HG02571 (cell line): ENCODE measurements around the gene HOXB7.

Experiments
- ATAC-seq: cut with Tn5 transposase; IDR thresholded peaks from one replicate; pipeline ENCODE4 v1.9.1; 2021; ENCODE audit warnings: mild to moderate bottlenecking, moderate library complexity; ENCODE audit not compliant: unreplicated experiment

Gene HOXB7

DNA sequence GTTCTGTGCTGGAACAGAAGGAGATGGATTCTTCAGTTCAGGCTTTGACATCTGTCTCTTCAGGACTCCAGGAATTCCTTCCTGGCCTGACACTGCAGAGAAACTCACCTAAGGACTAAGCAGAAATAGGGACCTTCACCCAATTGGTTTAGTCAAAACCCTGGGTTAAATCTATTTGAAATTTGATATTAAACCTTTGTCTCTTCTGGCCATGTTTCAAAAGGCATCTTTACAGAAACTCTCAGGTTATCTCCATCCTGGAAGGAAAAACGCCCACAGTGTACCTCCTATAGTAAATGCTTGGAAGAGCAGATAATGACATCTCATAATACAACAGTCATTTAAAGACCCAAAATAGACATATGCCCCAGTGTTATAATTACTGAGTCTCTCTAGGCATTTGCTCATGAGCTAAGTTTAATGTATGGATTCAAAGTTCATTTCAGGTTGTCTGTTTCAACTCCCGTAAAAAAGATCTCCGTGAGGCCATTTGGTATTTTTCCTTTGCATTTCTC is 27.1 kb downstream of the HOXB7 start:
- ATAC-seq = no peak

DNA sequence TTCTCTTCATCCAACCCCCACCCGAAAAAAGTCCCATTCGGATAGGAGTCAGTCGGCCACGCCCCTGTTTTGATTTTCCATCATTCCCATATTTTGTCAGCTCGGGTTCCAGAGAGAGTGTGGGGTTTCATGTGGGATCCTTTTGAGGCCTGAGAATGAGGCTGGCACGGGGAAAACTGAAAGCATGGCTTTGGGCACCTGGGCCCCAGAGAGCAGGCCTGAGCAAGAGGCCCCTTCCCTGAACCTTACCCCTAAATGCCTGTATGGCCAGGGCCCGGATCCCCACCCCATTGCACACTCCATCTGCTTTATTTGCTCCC is 28.1 kb downstream of the HOXB7 start:
- ATAC-seq = no peak

DNA sequence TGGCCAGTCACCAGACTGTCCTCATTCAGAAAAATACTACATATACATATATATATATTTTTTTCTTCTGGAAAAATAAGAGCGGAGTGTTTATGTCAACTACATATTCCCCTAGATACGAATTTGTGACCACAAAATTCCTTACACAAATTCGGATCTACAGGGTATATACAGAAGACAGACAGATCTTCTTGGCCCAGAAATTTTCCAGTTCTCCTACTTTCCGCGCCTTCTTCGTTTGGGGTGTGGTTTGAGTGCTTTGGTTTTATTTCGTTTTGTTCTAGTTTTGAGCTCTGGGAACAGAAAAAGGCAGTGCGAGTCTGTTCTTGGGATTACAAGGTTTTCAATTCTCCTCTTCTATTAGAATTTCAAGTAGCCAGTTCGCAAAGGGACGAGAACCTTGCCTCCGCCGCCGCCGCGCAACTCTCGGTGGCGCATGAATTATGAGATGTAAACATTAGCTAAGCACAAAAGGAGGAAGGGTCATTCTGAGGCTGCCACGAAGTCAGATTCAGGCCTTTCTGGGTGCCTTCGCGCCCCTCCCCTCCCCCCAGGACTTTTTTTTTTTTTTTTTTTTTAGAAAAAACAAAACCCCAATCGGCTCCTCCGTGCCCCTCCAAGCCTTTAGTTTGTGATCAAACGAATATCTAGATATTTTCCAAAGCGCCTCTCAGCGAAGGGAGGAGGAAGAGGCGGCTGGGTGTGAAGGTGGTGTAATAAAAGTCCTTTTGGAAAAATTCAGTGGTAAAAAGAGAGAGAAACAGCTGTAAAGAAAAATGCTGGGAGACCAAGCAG is 30.9 kb downstream of the HOXB7 start:
- ATAC-seq = no peak

DNA sequence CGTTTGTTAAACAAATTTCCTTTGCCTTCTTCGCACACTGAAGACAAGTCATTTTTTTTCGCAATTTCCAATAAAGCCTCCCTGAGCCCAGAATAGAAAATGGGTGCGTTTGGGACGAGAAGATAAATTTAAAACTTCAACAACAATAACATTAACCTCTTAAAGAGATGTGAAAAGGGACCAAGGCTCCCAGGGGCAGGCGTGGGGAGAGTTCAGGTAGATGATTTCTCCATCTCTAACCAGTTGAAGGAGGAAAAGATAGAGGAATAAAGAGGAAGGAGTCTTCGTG is 31.4 kb downstream of the HOXB7 start:
- ATAC-seq = no peak

DNA sequence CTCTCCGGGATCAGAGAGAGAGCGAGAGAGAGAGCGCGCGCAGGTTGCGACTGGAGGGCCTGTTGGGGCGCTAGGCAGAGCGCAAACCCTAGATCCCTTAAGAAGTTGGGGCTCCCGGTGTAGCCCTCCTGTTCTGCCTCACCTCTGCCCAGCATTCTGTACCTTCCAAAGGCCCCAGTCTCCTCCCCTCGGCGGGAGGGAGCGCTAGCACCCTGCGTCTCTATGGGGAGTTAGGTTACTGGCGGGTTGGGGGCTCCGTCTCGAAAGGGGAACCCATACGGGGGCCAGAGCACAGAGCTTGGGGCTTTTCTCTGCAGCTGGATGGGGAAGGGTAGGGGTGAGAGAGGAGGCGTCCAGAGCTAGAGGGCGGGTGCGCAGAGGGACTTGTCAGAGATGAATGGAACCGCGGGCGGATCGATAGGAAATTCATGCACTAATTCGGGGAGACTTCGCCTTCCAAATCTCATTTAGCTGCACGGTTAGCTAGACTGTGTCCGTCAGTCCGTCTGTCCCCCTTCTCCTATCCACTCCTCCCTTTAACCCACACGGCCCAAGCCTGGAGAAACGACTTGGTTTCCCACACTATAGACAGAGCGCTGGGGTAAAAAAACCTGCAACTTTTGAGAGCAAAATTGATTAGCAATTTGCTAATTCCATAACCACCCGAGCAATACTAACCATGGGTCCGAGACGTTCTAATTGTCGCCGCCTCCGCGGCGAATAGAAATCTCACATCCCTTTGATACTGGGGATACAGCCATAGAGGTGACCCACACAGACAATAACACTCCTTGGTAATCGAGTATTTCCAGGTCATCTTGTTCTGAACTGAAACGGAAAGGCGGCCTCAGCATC is 32.0 kb downstream of the HOXB7 start:
- ATAC-seq = peak; percentile 20

DNA sequence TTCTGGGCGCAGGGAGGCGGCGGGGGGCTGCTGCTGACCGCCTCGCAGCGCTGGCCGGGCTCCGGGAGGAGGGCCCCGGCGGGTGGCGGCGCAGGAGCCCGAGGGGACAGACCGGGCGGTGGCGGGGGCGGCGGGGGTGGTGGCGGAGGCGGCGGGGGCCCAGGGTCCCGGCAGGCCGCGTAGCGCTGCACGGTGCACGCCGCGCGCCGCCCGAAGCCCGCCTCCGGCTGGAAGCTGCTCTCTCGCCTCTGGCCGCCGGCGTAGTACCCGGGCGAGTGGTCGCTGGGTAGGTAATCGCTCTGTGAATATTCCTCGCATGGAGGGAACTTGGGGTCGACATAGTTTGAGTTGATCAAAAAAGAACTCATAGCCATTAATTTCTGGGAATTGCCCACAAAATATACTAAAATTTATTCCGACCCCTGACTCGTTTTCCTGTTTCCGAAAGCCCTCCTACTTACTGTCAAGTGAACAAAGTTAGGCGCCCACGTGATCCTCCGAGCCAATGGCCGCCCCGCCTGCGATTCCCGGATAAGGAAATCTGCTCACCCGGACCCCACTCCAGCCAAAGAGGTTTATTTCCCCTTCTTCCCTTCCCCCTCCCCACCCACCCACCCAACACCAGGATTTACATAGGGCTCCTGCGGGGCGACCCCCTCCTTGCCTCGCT is 32.7 kb downstream of the HOXB7 start, which contains the start of gene HOXB4:
Gene HOXB4, minus strand, starts transcription at position 405 of the 670 bp plus-strand sequence. Its CDS starts 31 bp downstream, at position 374.
- peak; percentile 62 for ATAC-seq

DNA sequence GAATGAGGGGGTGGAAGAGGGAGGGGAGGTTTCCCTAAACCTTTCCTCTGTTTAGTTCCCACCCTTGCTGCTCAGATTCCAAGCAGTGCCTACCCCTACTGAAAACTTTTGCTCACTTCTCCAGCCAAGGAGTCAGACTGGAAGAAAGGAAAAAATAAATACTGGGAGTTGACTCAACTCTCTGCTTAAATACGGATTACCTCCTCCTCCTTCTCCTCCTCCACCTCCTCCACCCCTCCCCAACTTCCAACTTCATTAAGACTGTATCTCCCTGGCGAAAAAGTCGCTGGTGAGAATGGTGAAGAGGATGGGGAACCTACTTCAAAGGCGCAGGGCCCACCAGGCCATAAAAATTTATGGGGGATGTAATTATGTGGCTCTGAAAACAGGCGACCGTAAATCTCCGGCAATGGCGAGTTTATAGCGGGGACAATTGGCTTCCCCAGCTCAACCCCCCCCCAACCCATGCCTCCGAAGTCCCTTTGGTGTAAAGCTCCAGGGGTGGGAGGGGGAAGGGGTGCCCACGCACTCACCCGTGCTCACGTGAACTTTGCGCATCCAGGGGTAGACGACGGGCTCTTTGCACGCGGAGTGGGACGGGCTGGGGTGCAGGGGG is 33.4 kb downstream of the HOXB7 start:
- ATAC-seq = no peak

DNA sequence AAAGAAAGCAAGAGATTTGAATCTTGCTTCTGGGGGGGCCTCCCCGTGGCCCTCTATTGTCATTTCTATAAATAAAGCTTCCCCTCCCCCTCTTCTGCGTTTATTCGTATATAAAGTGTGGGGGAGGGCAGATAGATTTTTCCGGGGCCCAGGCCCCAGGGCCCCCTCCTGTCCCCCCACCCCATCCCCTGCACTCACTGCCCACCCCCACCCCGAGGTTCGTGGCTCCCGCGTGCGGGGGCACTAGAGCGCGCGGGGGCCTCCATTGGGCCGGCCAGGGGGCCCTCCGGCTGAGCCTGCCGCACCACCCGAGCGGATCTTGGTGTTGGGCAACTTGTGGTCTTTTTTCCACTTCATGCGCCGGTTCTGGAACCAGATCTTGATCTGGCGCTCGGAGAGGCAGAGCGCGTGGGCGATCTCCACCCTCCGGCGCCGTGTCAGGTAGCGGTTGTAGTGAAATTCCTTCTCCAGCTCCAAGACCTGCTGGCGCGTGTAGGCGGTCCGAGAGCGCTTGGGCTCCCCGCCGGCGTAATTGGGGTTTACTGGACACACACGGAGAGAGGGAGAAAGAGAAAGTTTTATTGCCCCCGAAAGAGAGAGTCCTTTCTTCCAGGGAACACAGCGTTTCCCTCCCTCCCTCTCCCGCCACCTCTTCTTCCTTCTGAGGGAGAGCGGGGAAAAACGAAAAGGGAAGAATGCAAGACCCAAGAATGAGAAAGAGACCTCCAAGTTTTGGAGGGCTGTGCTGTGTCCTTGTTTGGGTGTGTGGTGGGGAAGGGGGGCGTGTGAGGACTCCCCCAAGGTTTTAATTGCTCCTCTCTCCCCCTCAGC is 34.1 kb downstream of the HOXB7 start:
- no peak for ATAC-seq

DNA sequence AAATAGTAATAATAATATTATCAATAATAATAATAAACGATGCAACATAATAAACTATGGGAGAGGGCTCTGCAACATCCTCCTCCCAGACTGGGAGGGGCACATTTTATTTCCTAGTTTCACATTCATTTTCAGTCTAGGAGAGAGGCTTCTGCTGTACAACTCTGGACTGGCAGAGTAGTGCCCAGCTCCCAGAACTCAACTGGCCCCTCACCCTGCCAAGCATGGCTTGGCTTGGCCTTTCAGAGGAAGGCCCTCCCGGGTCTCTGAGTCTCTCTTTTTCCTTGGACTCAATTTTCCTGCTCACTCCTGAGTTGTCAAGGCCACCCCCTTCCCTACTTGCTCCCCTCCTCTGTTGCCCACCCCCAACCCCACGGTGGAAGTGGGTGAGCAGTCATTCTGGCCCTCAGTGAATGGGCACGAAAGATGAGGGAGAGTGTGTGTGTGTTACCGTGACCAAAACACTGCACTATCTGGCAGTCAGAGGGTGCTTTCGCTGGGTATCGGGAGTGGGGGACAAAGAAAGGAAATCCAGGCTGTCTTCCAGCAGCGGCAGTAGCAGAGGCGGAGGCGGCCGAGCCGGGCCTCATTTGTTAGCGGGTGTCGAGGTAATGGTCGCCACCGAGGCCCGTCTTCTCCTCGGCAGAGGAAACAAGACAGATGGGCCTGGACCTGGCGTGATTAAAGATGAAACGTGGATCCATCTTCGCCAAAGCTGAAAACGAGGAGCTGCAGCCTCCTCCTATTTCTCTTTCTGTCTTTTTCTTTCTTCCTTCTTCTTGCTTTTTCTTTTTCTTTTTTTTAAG is 34.9 kb downstream of the HOXB7 start:
- no peak for ATAC-seq

DNA sequence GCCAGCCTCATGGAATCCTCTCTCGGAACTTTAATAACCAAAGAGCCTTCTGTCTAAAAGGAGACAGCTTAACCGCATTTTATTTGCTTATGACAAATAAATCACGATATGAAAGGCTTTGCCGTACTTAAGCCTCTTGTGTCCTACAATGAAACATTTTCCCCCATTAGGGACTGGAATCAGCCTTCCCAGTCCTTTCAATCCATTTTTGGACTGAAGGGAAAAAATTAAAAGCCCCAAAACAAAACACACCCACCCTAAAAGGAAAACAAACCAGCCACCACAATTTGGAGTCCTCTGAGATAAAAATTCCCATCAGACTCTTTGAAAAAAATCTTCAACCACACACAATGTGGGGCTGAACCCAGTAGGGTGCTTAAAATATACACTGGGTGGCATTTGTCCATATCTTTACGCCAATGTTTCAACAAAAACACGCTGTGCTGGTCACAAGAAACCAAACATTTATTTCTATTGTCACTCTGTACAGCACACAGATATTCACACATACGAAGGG is 35.7 kb downstream of the HOXB7 start:
- no peak for ATAC-seq

DNA sequence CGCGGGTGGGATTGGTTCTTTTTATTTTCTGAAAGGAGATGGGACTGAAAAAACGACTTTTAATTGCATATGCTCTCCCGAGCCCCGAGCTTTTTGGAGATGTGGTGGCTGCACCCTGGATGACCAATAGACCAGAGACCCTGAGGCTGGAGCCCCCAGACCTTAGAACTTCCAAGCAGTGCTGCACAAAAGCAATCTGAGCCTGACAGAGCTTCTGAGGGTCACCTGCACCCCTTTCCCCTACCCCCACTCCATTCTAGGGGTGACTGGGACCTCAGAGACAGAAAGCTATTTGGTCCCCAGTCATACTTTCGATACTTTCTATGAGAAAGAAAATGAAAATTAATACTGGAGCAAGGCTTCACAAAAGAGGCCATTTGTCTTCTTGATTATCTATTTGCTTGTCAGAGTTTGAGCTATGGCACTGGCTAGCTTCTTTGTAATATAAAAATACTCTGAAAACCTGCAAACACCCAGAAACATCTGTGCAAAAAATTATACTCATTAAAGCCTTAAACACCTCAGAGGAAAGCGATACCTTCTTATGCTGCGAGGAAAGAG is 36.2 kb downstream of the HOXB7 start:
- ATAC-seq = no peak

DNA sequence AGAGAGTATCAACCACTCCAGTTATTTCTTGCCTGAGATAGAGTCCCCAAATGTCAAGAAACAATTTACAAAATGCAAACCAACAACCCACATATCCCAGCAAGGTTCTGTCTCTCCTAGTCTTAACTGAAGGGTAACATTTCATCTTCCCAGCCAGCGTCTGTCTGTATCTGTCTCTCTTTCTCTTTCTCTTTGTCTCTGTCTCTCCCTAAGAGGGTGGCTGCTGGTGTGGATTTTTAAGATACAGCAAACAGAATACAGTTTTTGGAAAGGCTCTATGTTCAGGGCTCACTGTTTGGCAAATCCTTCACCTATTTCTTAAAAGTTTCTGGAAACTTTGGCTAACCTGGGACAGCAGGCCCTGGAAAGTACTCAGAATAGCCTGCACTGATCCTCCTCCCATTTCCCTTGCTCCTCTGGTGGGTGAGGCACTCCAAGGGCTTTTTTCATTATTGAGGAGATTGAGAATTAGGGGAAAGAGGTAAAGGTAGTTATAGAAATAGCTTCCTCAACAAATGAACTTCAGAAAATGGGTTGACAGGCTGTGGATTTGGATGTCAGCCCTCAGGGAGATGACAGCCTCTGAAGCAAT is 38.9 kb downstream of the HOXB7 start:
- no peak for ATAC-seq

DNA sequence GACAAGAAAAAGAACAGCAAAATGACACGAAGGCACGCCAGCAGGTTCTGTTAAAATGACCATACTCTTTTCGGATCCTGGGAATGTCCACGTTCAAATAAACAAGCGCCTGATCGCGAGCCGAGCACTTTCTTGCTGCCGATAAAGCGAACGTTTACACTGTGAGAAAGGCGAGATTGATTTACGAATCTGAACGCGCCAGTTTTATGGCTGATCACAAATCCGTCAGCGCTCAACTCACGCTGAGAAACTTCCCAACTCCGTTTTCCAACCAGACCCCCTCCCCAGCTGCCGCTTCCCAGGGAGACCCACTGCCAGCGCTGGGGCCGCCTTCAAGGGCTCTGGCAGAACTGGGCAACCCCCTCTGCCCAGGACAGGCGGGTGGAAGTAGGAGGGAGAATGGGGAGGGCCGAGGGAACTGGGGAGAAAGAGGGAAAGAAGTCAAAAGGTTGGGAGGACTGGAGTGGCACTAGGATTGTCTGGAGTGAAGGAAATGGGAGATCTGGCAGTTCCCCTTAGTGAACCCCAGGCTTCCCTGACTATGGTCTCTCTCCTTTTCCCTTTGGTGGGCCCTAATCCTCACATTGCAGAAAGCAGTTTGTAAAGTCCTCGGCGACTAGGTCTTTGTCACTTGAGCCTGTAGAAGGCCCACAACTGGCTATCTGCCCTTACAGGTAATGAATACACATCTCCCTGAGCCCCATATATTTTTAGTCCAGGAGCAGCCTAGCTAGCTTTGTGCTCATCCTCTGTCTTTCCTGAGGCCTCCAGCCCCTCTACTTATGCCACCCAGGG is 39.6 kb downstream of the HOXB7 start:
- no peak for ATAC-seq

DNA sequence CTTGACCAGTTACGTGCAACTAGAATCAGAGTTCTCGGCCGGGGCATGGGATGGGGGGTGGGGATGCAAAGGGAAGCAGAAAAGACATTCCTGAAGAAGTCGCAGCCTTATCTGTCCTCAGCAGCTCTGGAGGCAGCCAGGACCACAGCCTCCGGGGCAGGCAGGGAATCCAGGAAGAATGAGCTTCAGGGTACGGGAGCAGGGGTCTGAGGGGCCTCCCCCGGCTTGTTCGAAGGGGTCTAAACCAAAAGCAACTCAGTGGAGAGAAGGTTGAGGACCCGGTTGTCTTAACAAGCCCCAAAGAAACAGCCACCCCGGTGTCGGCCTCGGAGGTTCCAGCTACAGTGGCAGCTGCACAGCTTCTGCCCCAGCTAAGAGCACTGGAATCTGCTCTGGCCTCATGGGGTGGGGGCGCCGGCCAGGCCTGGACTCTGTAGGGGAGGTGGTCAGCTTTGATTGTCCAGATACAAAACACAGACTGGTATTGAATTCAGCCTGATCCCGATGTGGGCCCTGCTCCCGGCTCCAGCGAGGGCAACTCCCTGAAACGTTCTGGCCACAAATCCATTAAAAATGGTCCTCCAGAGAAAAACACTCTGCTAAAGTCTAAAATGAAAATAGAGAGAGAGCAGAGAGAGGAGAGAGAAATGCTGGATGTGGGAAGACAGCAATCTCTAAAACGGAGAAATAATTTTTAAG is 40.3 kb downstream of the HOXB7 start:
- ATAC-seq = no peak

DNA sequence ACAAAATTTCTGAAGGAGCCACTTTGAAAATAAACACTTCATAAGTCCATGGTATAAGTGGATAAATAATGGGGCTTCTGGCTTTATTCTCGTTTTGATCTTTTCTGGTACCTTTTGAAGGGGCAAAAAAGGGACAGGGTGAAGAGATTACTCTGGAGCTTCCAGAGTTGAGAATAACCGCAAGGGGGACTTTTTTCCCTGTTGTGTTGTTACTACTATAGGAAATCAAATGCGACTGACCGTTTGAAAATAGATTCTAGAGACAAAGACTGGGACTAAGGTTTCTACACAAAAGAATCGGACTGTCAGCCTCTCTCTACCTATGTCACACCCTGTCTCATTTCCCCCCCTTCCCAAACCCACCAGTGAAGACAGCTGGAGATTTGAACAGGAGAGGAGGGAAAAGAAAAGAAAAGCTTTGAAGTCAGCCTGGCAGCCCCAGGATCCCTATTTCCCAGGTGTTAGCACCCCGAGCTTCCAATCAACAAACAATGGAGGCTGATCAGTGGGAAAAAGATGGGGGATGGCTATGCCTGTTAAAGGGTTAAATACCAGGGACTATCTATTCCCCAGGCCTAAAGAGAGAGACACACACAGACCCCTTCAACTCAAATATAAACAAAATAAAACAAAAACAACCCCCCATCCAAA is 41.0 kb downstream of the HOXB7 start:
- no peak for ATAC-seq

DNA sequence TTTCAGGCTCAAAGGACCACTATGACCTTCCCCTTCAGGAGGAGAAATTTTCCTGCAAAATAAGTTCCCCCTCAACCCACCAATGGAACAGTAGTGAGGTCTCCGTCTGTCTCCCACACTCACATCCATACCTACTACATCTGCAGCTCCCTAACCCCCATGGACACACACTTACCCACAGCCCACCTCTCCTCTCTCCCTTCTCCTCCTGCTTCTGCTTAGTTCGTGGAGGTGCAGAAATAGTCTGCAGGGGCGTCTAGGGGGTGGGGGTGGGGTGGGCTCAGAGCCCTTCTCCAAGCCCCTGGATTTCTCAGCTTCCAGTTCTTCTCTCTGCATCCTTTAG is 41.6 kb downstream of the HOXB7 start:
- ATAC-seq = no peak
